IPS-NIHi11 (cell line): Measurements from ENCODE around the gene AMBRA1.

Source experiments
- DNase-seq: peaks from one replicate; pipeline ENCODE4 v3.0.0; 2012; ENCODE audit warnings: mixed read lengths, low spot score

Gene AMBRA1

GRCh38 chr11:46347637-46348311, 246.0 kb downstream of the AMBRA1 start:
- no peak for DNase-seq

- DNase-seq: peak; percentile 95
Observed at GRCh38 chr11:46346886-46347636, 246.8 kb downstream of the AMBRA1 start, which contains the start of gene DGKZ. Gene DGKZ, plus strand, starts transcription at chr11:46347463. Its CDS starts 197 bp downstream, at chr11:46347660.
